Measurements from ENCODE around the gene CFAP77.

GRCh38 chr9:132439153-132439552 lies 29.1 kb downstream of the CFAP77 start:
- TF ChIP-seq CTCF (conservative IDR thresholded peaks at IDR 0.05; ENCODE audit: low read depth, low read length) (no peak), EZH2 (IDR thresholded peaks at IDR 0.05; ENCODE audit: low read length, unreplicated experiment) (no peak), EZH2phosphoT487 (IDR thresholded peaks at IDR 0.05; ENCODE audit: borderline replicate concordance, low read length) (no peak)

Data from PC-3 (cell line).